SU-DHL-6 (cell line): Measurements from ENCODE around the gene BCORL1.

ENCODE experiments used
- H2AFZ ChIP-seq: fragments of 200-600 bp; sonication (generic); 2 replicates; pipeline ENCODE4 v1.6.1; 2014; ENCODE audit warnings: low read depth, mild to moderate bottlenecking, moderate library complexity, mixed read lengths, antibody characterized with exemption, low read length; ENCODE audit not compliant: severe bottlenecking
- H3F3A ChIP-seq: fragments of 200-600 bp; shearing (Covaris generic); 2 replicates; pipeline ENCODE4 v1.6.0; 2016; ENCODE audit warnings: antibody characterized with exemption, mild to moderate bottlenecking; ENCODE audit not compliant: insufficient read depth
- H3K27ac ChIP-seq: fragments of 200-600 bp; sonication (generic); 2 replicates; pipeline ENCODE4 v1.5.1; 2016; ENCODE audit warnings: low read depth, mild to moderate bottlenecking, low read length, moderate library complexity, mixed read lengths
- H3K27me3 ChIP-seq: fragments of 200-600 bp; sonication (generic), shearing (Covaris generic); 2 replicates; pipeline ENCODE4 v1.6.0; 2014; ENCODE audit warnings: mild to moderate bottlenecking, low read length
- H3K36me3 ChIP-seq: fragments of 200-600 bp; sonication (generic); 2 replicates; pipeline ENCODE4 v1.6.1; 2014; ENCODE audit warnings: mild to moderate bottlenecking, low read length, mixed read lengths
- H3K4me2 ChIP-seq: fragments of 300-600, 200-600 bp; shearing (Covaris generic), sonication (generic); 2 replicates; pipeline ENCODE4 v1.6.0; 2014; ENCODE audit warnings: low read length, low read depth, mild to moderate bottlenecking; ENCODE audit not compliant: poor library complexity, severe bottlenecking
- H3K4me3 ChIP-seq: fragments of 200-600 bp; sonication (generic); 2 replicates; pipeline ENCODE4 v1.5.1; 2014; ENCODE audit warnings: antibody characterized with exemption, low read length, mild to moderate bottlenecking, mixed read lengths; ENCODE audit not compliant: insufficient read depth, poor library complexity, severe bottlenecking
- H3K79me2 ChIP-seq: fragments of 200-600 bp; sonication (generic); 2 replicates; pipeline ENCODE4 v1.6.1; 2014; ENCODE audit warnings: mild to moderate bottlenecking, low read length, moderate library complexity; ENCODE audit not compliant: insufficient read depth
- H3K9ac ChIP-seq: fragments of 200-600 bp; sonication (generic); 2 replicates; pipeline ENCODE4 v1.7.0; 2014; ENCODE audit warnings: mild to moderate bottlenecking, low read length
- H3K9me2 ChIP-seq: fragments of 200-600 bp; sonication (generic); replicated peaks from 2 replicates; pipeline ENCODE4 v1.6.1; 2014; ENCODE audit warnings: low read length; ENCODE audit not compliant: insufficient read depth
- H3K9me3 ChIP-seq: fragments of 200-600 bp; sonication (generic); 2 replicates; pipeline ENCODE4 v1.6.1; 2014; ENCODE audit warnings: low read length, mixed read lengths; ENCODE audit not compliant: insufficient read depth
- H4K20me1 ChIP-seq: fragments of 200-600 bp; sonication (generic); 2 replicates; pipeline ENCODE4 v1.6.1; 2014; ENCODE audit warnings: low read depth, mild to moderate bottlenecking, antibody characterized with exemption, low read length, moderate library complexity, mixed read lengths
- EZH2phosphoT487 ChIP-seq: fragments of 200-600 bp; sonication (generic), shearing (Covaris generic); conservative IDR thresholded peaks from 2 replicates; pipeline ENCODE4 v1.6.1; 2018; ENCODE audit warnings: mild to moderate bottlenecking, antibody characterized with exemption, low read length, moderate library complexity, mixed read lengths
- TF ChIP-seq, protein P1 (sequence below): fragments of 200-600 bp; sonication (generic); IDR thresholded peaks from one replicate; pipeline ENCODE4 v1.5.1; 2017; ENCODE audit warnings: antibody characterized with exemption, mild to moderate bottlenecking, low read length, moderate library complexity; ENCODE audit not compliant: insufficient read depth, poor library complexity, severe bottlenecking

Gene BCORL1

DNA sequence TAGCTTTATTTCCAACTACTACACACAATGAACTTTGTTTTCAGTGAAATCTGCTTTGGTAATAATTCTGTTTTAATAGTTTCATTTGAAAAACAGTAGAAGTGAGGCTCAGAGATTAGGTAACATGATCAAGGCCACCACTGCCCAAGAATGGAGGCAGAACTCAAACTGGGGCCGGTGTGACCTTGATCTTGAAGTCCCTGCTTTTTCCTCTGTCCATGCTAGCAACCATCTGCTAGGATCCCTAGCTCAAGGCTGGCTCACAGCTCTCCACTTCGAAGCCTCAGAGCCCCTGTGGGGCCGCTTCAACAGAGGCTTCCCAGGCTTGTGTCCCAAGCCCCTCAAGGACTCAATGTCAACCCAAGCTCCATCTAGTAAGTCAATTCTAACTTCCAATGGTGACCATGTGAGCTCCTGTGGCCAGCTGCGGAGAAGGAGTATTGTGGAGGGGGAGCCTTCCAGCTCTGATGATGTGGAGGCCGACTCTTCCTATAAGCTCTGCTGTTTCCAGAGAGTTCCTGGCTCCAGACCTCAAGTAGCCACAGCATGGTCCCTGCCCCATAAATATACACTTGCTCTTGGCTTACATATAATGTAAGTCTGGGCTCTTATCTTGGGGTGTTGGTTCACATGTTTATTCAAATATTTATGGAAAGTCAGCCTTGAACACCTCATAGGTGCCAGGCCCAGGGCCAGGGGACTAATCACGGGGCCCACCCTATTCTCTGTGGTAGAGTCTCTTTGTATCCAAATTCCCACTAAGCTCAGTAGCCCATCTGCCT, 113.0 kb downstream of the BCORL1 start:
- Histone ChIP-seq H3K79me2 (peaks cover 26% of the 10 kb centered on the region), H3F3A (no peaks in the 10 kb centered on the region), H3K9me2 (no peaks in the 10 kb centered on the region), H3K36me3 (no peaks in the 10 kb centered on the region), H3K4me3 (no peak overlapping the region), H3K27me3 (no peaks in the 10 kb centered on the region), H4K20me1 (no peaks in the 10 kb centered on the region), H3K9ac (no peak overlapping the region), H2AFZ (no peak overlapping the region), H3K27ac (no peak overlapping the region), H3K9me3 (no peaks in the 10 kb centered on the region), H3K4me2 (no peak overlapping the region)
- TF ChIP-seq EZH2phosphoT487 = no peak
- TF ChIP-seq, protein P1, sequence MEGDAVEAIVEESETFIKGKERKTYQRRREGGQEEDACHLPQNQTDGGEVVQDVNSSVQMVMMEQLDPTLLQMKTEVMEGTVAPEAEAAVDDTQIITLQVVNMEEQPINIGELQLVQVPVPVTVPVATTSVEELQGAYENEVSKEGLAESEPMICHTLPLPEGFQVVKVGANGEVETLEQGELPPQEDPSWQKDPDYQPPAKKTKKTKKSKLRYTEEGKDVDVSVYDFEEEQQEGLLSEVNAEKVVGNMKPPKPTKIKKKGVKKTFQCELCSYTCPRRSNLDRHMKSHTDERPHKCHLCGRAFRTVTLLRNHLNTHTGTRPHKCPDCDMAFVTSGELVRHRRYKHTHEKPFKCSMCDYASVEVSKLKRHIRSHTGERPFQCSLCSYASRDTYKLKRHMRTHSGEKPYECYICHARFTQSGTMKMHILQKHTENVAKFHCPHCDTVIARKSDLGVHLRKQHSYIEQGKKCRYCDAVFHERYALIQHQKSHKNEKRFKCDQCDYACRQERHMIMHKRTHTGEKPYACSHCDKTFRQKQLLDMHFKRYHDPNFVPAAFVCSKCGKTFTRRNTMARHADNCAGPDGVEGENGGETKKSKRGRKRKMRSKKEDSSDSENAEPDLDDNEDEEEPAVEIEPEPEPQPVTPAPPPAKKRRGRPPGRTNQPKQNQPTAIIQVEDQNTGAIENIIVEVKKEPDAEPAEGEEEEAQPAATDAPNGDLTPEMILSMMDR = no peak

DNA sequence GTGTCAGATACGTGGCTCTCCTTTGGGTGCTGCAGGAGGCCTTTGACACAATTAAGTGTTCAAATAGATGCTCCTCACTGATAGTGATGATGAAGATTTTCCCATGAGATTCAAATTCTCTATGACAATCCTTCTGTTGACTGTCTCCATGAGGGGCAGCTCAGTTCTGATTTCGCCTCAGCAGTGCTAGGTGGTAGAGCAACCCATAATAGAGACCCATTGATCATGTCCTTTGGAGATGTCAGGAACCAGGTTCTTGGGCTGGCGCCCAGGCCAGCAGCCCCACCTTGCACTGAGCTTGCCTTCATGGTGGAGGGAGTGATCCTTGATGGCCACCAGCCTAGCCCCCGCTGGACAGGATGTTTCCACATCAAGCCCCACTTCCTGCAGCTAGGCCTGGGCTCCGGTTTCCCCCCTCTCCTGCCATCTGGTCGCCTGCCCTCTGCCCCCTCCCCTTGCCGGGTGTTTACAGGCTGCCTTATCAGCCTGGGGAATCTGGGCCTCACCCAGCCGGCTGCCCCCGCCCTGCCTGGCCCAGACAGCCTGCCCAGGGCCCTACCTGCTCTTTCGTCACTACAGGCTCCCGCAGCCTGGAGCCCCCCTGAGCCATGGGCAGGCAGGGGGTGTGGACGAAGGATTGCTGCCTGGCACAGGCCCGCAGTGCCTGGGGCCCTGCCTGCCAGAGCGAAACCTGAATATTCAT, 115.2 kb downstream of the BCORL1 start:
- Histone ChIP-seq H3K9ac (no peak overlapping the region), H3K9me3 (no peaks in the 10 kb centered on the region)

DNA sequence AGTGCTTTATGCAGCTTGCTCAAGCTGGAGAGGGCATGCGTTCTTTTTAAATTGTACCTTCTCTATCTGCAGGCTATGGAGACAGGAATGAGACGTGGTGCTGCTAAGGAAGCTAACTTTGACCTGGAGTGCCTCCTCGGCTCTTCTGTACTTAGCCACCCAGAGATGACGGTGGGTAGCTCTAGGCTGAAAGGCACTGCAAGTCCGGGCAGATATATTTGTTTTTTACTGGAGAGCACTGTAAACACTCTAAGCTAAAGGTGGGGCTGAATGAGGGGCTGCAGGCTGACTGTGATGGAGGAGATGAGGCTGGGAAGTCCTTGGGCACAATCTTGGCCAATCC, 115.7 kb downstream of the BCORL1 start:
- Histone ChIP-seq H3F3A (no peaks in the 10 kb centered on the region), H3K9ac (no peak overlapping the region), H2AFZ (no peak overlapping the region), H3K79me2 (peaks cover 46% of the 10 kb centered on the region), H3K27ac (no peak overlapping the region), H3K36me3 (no peaks in the 10 kb centered on the region), H3K4me3 (no peak overlapping the region), H3K9me3 (no peaks in the 10 kb centered on the region), H3K4me2 (no peak overlapping the region), H3K9me2 (no peaks in the 10 kb centered on the region), H3K27me3 (no peaks in the 10 kb centered on the region), H4K20me1 (no peaks in the 10 kb centered on the region)
- TF ChIP-seq, protein P1 = no peak
- TF ChIP-seq EZH2phosphoT487 = no peak

More for the DNA sequence above, 115.2 kb downstream of the BCORL1 start:
- no peak for TF ChIP-seq EZH2phosphoT487
- TF ChIP-seq, protein P1 = no peak
- Histone ChIP-seq H3K27me3 (no peaks in the 10 kb centered on the region), H3K9me2 (no peaks in the 10 kb centered on the region), H3K79me2 (peaks cover 41% of the 10 kb centered on the region), H3K4me2 (no peak overlapping the region), H3K27ac (no peak overlapping the region), H4K20me1 (no peaks in the 10 kb centered on the region), H3F3A (no peaks in the 10 kb centered on the region), H3K4me3 (no peak overlapping the region), H3K36me3 (no peaks in the 10 kb centered on the region), H2AFZ (no peak overlapping the region)
